K562 (cell line): Measurements from ENCODE around the gene GP1BA. TPM values are rescaled to one million over a fixed set of nuclear protein-coding genes. Genes with fewer than 3 reads are reported as not detected.

Experiments used
- ATF7 ChIP-seq: fragments of 450-650 bp; IDR thresholded peaks from 2 replicates; pipeline ENCODE4 v1.7.1; 2014; ENCODE audit warnings: mild to moderate bottlenecking, moderate library complexity
- BHLHE40 ChIP-seq: IDR thresholded peaks from 2 replicates; pipeline ENCODE4 v1.6.1; 2011; ENCODE audit warnings: low read length, improper control_type of control experiment
- CBX3 ChIP-seq, 2 experiments: IDR thresholded peaks; 1 replicate in 1 of 2; 2 replicates in 1 of 2; pipeline ENCODE4 v1.6.1; 2012; ENCODE audit warnings: inconsistent platforms in 2 of 2, low read length in 2 of 2, borderline replicate concordance in 1 of 2, control low read depth in 1 of 2
- CREB1 ChIP-seq, 2 experiments: sonication (generic) in 1 of 2; formaldehyde crosslinking in 1 of 2; IDR thresholded peaks; 2 replicates each; pipeline versions ENCODE4 v1.6.1 to v1.8.0; 2012 to 2022; ENCODE audit warnings: inconsistent platforms in 1 of 2, mild to moderate bottlenecking in 1 of 2, missing genetic modification reagents in 1 of 2, moderate library complexity in 1 of 2
- E2F3 ChIP-seq: fragments of 250-450 bp; sonication (Bioruptor Pico); IDR thresholded peaks from 2 replicates; pipeline ENCODE4 v1.4.0; 2020; ENCODE audit warnings: mild to moderate bottlenecking
- MTA1 ChIP-seq: fragments of 450-650 bp; IDR thresholded peaks from 2 replicates; pipeline ENCODE4 v1.6.1; 2017; ENCODE audit warnings: borderline replicate concordance
- NCOA2 ChIP-seq, 2 experiments: fragments of 450-650 bp; IDR thresholded peaks; 2 replicates each; pipeline ENCODE4 v1.6.1; 2018; ENCODE audit warnings: mild to moderate bottlenecking in 2 of 2, moderate library complexity in 1 of 2; ENCODE audit not compliant: partially characterized antibody in 2 of 2
- OTX1 ChIP-seq: fragments of 450-650 bp; formaldehyde crosslinking; IDR thresholded peaks from 2 replicates; pipeline ENCODE4 v1.4.0; 2022; ENCODE audit warnings: mild to moderate bottlenecking
- POLR2AphosphoS2 ChIP-seq: IDR thresholded peaks from 2 replicates; pipeline ENCODE4 v1.6.1; 2012; ENCODE audit warnings: low read length, improper control_type of control experiment
- POLR2G ChIP-seq: fragments of 200-400 bp; formaldehyde crosslinking; IDR thresholded peaks from 2 replicates; pipeline ENCODE4 v1.6.1; 2017; ENCODE audit warnings: low read depth, mild to moderate bottlenecking, antibody characterized with exemption, low read length, moderate library complexity
- REST ChIP-seq, 2 experiments: fragments of 450-650 bp; formaldehyde crosslinking in 1 of 2; IDR thresholded peaks; 2 replicates each; pipeline versions ENCODE4 v1.4.0 to v1.6.1; 2014 to 2020; ENCODE audit warnings: mild to moderate bottlenecking in 2 of 2, borderline replicate concordance in 1 of 2, low read depth in 1 of 2
- RFX7 ChIP-seq: fragments of 250-450 bp; sonication (Bioruptor Pico); IDR thresholded peaks from 2 replicates; pipeline ENCODE4 v1.5.1; 2021; ENCODE audit warnings: mild to moderate bottlenecking
- SNAPC5 ChIP-seq: fragments of 250-450 bp; sonication (Bioruptor Pico); IDR thresholded peaks from 2 replicates; pipeline ENCODE4 v1.8.0; 2021; ENCODE audit warnings: moderate library complexity, mild to moderate bottlenecking, inconsistent platforms
- TAF7 ChIP-seq: fragments of 450-650 bp; IDR thresholded peaks from 2 replicates; pipeline ENCODE4 v1.6.1; 2016; ENCODE audit warnings: missing genetic modification characterization, missing compliant biosample characterization
- TFAM ChIP-seq: fragments of 250-450 bp; sonication (Bioruptor Pico); conservative IDR thresholded peaks from 2 replicates; pipeline ENCODE4 v1.5.0; 2021; ENCODE audit warnings: mild to moderate bottlenecking, moderate library complexity
- ZBTB7A ChIP-seq: IDR thresholded peaks from 2 replicates; pipeline ENCODE4 v1.6.1; 2011; ENCODE audit warnings: low read depth, mild to moderate bottlenecking, low read length, moderate library complexity, borderline replicate concordance; ENCODE audit not compliant: control insufficient read depth
- ZEB2 ChIP-seq: fragments of 450-650 bp; IDR thresholded peaks from 2 replicates; pipeline ENCODE4 v1.6.1; 2016
- ZNF239 ChIP-seq: fragments of 250-450 bp; sonication (Bioruptor Pico); IDR thresholded peaks from 2 replicates; pipeline ENCODE4 v1.4.0; 2020; ENCODE audit warnings: mild to moderate bottlenecking
- ZNF384 ChIP-seq: IDR thresholded peaks from 2 replicates; pipeline ENCODE4 v1.6.1; 2012; ENCODE audit warnings: low read depth, low read length, improper control_type of control experiment
- ZNF511 ChIP-seq: sonication (generic); formaldehyde crosslinking; IDR thresholded peaks from 2 replicates; pipeline ENCODE4 v1.8.0; 2022; ENCODE audit warnings: mild to moderate bottlenecking, missing genetic modification reagents
- ZNF79 ChIP-seq: fragments of 250-450 bp; sonication (Bioruptor Pico); IDR thresholded peaks from 2 replicates; pipeline ENCODE4 v1.4.0; 2020; ENCODE audit warnings: low read depth, mild to moderate bottlenecking, moderate library complexity
- polyA plus RNA-seq, 8 experiments: library from polyadenylated mRNA; depleted of rRNA in 4 of 8; stranded (reverse) in 5 of 8; unstranded in 3 of 8; fragments of >200 nt; fragmentation: Nextera tagmentation in 2 of 8; fragmentation: Illumina TruSeq in 1 of 8; extraction: Ambion mirVana in 2 of 8; extraction: Trizol in 1 of 8; gene quantifications; 2 replicates each; pipeline versions ENCODE4 v1.2.1 to v1.2.3, GENCODE V29; 2011 to 2014; ENCODE audit warnings: inconsistent platforms in 1 of 8, missing spikeins in 1 of 8
- total RNA-seq, 7 experiments: library from RNA; depleted of rRNA in 6 of 7; stranded (reverse); fragments of >200 nt in 6 of 7; fragmentation: Illumina TruSeq in 2 of 7; extraction: Trizol in 2 of 7; gene quantifications; 2 replicates each; pipeline versions ENCODE4 v1.2.1 to v1.2.3, GENCODE V29; 2011 to 2021; ENCODE audit warnings: low replicate concordance in 1 of 7

The GP1BA gene
- total and polyA plus RNA-seq, 9 of the 15 experiments (the other 6 are each of a cell fraction or from before 2014, with no cell fraction given): 0.01 TPM; not detected in 8

- no peak for TF ChIP-seq POLR2G
- TF ChIP-seq ZNF384: no peak
- TF ChIP-seq OTX1 (CRISPR knock-in tag): no peak
- TF ChIP-seq CREB1 (IDR thresholded peaks at IDR 0.05): no peak
- TF ChIP-seq CREB1 (CRISPR knock-in tag; IDR thresholded peaks at IDR 0.05): no peak
- no peak for TF ChIP-seq ZNF79 (CRISPR knock-in tag)
- no peak for TF ChIP-seq SNAPC5 (CRISPR knock-in tag)
- TF ChIP-seq BHLHE40: peak; percentile 85
- no peak for TF ChIP-seq POLR2AphosphoS2
- TF ChIP-seq REST (IDR thresholded peaks at IDR 0.05; ENCODE audit: borderline replicate concordance): peak; percentile 32; the same call in 1 of the 2 replicates
- TF ChIP-seq REST (CRISPR knock-in tag; IDR thresholded peaks at IDR 0.05; ENCODE audit: low read depth): no peak
- no peak for TF ChIP-seq TAF7 (tag)
- no peak for TF ChIP-seq ZNF511 (CRISPR knock-in tag)
- 0 out of 2 replicates have a peak, but pooled peaks have one; percentile 37 for TF ChIP-seq ZEB2
- no peak for TF ChIP-seq ZNF239 (CRISPR knock-in tag)
- peak; percentile 55; the same call in 1 of the 2 replicates for TF ChIP-seq ZBTB7A
- no peak for TF ChIP-seq TFAM (CRISPR knock-in tag)
- no peak for TF ChIP-seq E2F3 (CRISPR knock-in tag)
- no peak for TF ChIP-seq MTA1
- TF ChIP-seq RFX7 (CRISPR knock-in tag): no peak
- TF ChIP-seq CBX3 (IDR thresholded peaks at IDR 0.05; ENCODE audit: borderline replicate concordance in 1 of 2, low read length in 2 of 2): no peak
- TF ChIP-seq ATF7: no peak
- TF ChIP-seq NCOA2 (IDR thresholded peaks at IDR 0.05; ENCODE audit: partially characterized antibody in 2 of 2): no peak
These were observed 28.8 kb upstream of the GP1BA start, which contains the start of gene CHRNE (continued) for GRCh38 chr17:4903051-4903818.
